Measurements from ENCODE around the gene FMNL2. TPM values are rescaled to one million over a fixed set of nuclear protein-coding genes. Genes with fewer than 3 reads are reported as not detected.

The FMNL2 gene
- total RNA-seq, 3 donors from 2014 or later: 11.5 to 25.4 (median 12.0) TPM

GRCh38 chr2:152493945-152494528 lies 159.1 kb downstream of the FMNL2 start:
- peaks cover 2% of the 10 kb centered on the region for H3K4me1 ChIP-seq (ENCODE audit: low read depth)
- no peak overlapping the region for H3K4me3 ChIP-seq
- ATAC-seq: no peak
- DNase-seq: no peak
- intact Hi-C loops (cut with DNase I, micrococcal nuclease): no loop called here
- H3K36me3 ChIP-seq (ENCODE audit: low read depth): no peaks in the 10 kb centered on the region
- no peak for TF ChIP-seq CTCF (IDR thresholded peaks at IDR 0.05)
- no peaks in the 10 kb centered on the region for H3K9me3 ChIP-seq

DNA sequence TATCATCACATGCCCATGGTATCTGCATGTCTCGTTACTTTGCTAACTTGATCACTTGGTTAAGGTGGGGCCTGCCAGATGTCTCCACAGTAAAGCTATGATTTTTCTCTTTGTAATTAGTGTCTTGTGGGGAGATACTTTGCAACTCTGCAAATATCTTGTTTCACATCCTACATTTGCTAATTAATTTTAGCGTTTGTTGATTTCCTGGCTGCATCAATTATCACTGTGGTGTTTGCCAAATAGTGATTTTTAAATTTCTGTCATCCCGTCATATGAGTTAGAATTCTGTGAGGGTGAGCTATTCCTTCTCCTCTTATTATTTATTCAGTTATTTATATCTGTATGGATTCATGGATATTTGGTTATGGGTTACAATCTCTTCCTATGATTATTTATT lies 161.4 kb downstream of the FMNL2 start:
- Histone ChIP-seq H3K4me3 (no peak overlapping the region), H3K4me1 (ENCODE audit: low read depth) (no peaks in the 10 kb centered on the region), H3K36me3 (ENCODE audit: low read depth) (no peaks in the 10 kb centered on the region), H3K9me3 (no peaks in the 10 kb centered on the region)
- intact Hi-C loops (cut with DNase I, micrococcal nuclease): no loop called here
- no peak for ATAC-seq
- no peak for DNase-seq
- no peak for TF ChIP-seq CTCF (IDR thresholded peaks at IDR 0.05)

GRCh38 chr2:152497481-152498052 lies 162.6 kb downstream of the FMNL2 start:
- no peak for TF ChIP-seq CTCF (IDR thresholded peaks at IDR 0.05)
- no peak for DNase-seq

GRCh38 chr2:152499331-152499816 lies 164.4 kb downstream of the FMNL2 start:
- Histone ChIP-seq H3K4me3 (no peak overlapping the region), H3K9me3 (no peaks in the 10 kb centered on the region), H3K36me3 (ENCODE audit: low read depth) (no peaks in the 10 kb centered on the region), H3K4me1 (ENCODE audit: low read depth) (no peaks in the 10 kb centered on the region)
- ATAC-seq: no peak
- DNase-seq: no peak
- no peak for TF ChIP-seq CTCF (IDR thresholded peaks at IDR 0.05)
- intact Hi-C loops (cut with DNase I, micrococcal nuclease): no loop called here

More at GRCh38 chr2:152497481-152498052, 162.6 kb downstream of the FMNL2 start:
- ATAC-seq: peak; percentile 60
- H3K4me1 ChIP-seq (ENCODE audit: low read depth): no peaks in the 10 kb centered on the region
- intact Hi-C loops (cut with DNase I, micrococcal nuclease): no loop called here
- no peak overlapping the region for H3K4me3 ChIP-seq
- no peaks in the 10 kb centered on the region for H3K36me3 ChIP-seq (ENCODE audit: low read depth)
- H3K9me3 ChIP-seq: no peaks in the 10 kb centered on the region

DNA sequence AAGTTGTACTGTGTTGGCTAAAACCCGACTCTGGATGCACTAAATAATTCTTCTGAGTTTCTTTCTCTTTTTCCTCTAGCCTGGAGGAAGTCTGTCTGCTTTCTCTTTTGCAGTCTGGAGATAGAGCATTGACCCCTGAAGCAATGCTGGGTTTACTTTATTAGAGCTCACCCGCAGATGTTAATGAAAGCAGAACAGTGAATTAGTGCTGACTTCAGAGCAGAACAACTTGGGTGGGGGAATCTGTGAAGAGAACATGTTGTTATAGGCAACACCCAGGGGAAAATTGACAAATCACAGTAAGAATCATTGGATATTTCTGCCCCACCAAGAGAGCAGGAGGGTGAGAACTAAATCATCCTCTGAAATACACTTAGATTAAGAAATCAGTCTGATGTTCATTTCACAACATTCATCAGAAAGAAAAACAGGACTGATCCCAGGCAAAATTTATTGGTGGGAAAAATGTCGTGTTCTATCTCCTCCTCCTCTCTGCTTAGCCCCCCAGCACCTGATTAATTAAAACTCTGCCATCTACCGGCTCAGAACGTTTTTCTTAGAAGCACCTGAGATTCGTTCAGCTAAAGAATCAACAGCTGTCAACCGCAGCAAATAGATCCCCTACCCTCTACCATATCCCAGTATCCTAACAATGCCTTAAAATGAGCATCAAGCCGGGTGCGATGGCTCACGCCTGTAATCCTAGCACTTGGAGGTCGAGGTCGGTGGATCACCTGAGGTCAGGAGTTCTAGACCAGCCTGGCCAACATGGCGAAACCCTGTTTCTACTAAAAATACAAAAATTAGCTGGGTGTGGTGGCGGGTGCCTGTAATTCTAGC lies 165.1 kb downstream of the FMNL2 start:
- no peak for DNase-seq
- TF ChIP-seq CTCF (IDR thresholded peaks at IDR 0.05): no peak
- peak; percentile 66 for ATAC-seq
- intact Hi-C loops (cut with DNase I, micrococcal nuclease): no loop called here
- Histone ChIP-seq H3K4me3 (no peak overlapping the region), H3K4me1 (ENCODE audit: low read depth) (no peaks in the 10 kb centered on the region), H3K9me3 (no peaks in the 10 kb centered on the region), H3K36me3 (ENCODE audit: low read depth) (no peaks in the 10 kb centered on the region)
